ENCODE measurements around the gene THOC1. TPM values are rescaled to one million over a fixed set of nuclear protein-coding genes. Genes with fewer than 3 reads are reported as not detected.

Gene THOC1
- total RNA-seq, 1 donor from 2014 or later = 12.0 TPM

- intact Hi-C loops (cut with DNase I) = no loop called here
- peaks cover 21 to 33% of the 10 kb centered on the region in 2 donors for H3K36me3 ChIP-seq
Measured at GRCh38 chr18:227902-228301, 39.9 kb downstream of the THOC1 start.

GRCh38 chr18:227374-227773, 40.5 kb downstream of the THOC1 start:
- Histone ChIP-seq H3K4me3 (no peak overlapping the region), H3K36me3 (peaks cover 22 to 38% of the 10 kb centered on the region in 2 donors), H3K27ac (no peak overlapping the region), H3K4me1 (no peaks in the 10 kb centered on the region), H3K27me3 (no peaks in the 10 kb centered on the region), H3K9me3 (no peaks in the 10 kb centered on the region)
- DNase-seq (ENCODE audit: low spot score in 2 of 2) = no peak
- intact Hi-C loops (cut with DNase I) = no loop called here
- no peak for TF ChIP-seq CTCF (IDR thresholded peaks at IDR 0.05)

More at GRCh38 chr18:227902-228301, 39.9 kb downstream of the THOC1 start:
- Histone ChIP-seq H3K27ac (no peak overlapping the region), H3K4me1 (no peaks in the 10 kb centered on the region), H3K9me3 (no peaks in the 10 kb centered on the region), H3K4me3 (no peak overlapping the region), H3K27me3 (no peaks in the 10 kb centered on the region)
- no peak for DNase-seq (ENCODE audit: low spot score in 2 of 2)
- TF ChIP-seq CTCF (IDR thresholded peaks at IDR 0.05) = no peak

- Histone ChIP-seq H3K27ac (no peak overlapping the region), H3K27me3 (no peaks in the 10 kb centered on the region), H3K9me3 (no peaks in the 10 kb centered on the region), H3K36me3 (peaks cover 24 to 44% of the 10 kb centered on the region in 2 donors), H3K4me1 (no peaks in the 10 kb centered on the region), H3K4me3 (no peak overlapping the region)
- TF ChIP-seq CTCF (IDR thresholded peaks at IDR 0.05) = no peak
- DNase-seq (ENCODE audit: low spot score in 2 of 2) = no peak
- intact Hi-C loops (cut with DNase I) = no loop called here
Measured at GRCh38 chr18:225745-226144, 42.1 kb downstream of the THOC1 start.

- peaks cover 40 to 71% of the 10 kb centered on the region in 2 donors for H3K36me3 ChIP-seq
- H3K27ac ChIP-seq = no peak overlapping the region
- no peaks in the 10 kb centered on the region for H3K9me3 ChIP-seq
- no peaks in the 10 kb centered on the region for H3K4me1 ChIP-seq
- TF ChIP-seq CTCF (IDR thresholded peaks at IDR 0.05) = no peak
- no peaks in the 10 kb centered on the region for H3K27me3 ChIP-seq
- H3K4me3 ChIP-seq = no peak overlapping the region
- DNase-seq (ENCODE audit: low spot score in 2 of 2) = no peak
- intact Hi-C loops (cut with DNase I) = no loop called here
Measured at GRCh38 chr18:220708-221107, 47.1 kb downstream of the THOC1 start.

GRCh38 chr18:217532-218336, 50.1 kb downstream of the THOC1 start:
- H3K27me3 ChIP-seq = no peaks in the 10 kb centered on the region
- no peak overlapping the region for H3K27ac ChIP-seq
- no peaks in the 10 kb centered on the region for H3K4me1 ChIP-seq
- intact Hi-C loops (cut with DNase I) = no loop called here
- no peak overlapping the region for H3K4me3 ChIP-seq
- peaks cover 49 to 69% of the 10 kb centered on the region in 2 donors for H3K36me3 ChIP-seq
- TF ChIP-seq CTCF (IDR thresholded peaks at IDR 0.05) = no peak
- DNase-seq (ENCODE audit: low spot score in 2 of 2) = no peak
- no peaks in the 10 kb centered on the region for H3K9me3 ChIP-seq

All from ascending aorta (tissue), 2 donors.